DND-41 (cell line): Measurements from ENCODE around the gene WARS2.

Source experiments
- ATAC-seq: fragments of 200-7000 bp; cut with Tn5 transposase; 3 replicates; pipeline ENCODE4 v1.9.1; 2021; ENCODE audit warnings: low read depth; ENCODE audit not compliant: insufficient read depth
- DNase-seq: peaks from one replicate; pipeline ENCODE4 v3.0.0-alpha.2; 2020
- H2AFZ ChIP-seq: 2 replicates; pipeline ENCODE4 v1.6.0; 2012; ENCODE audit warnings: low read depth, low read length
- H3K27ac ChIP-seq: 2 replicates; pipeline ENCODE4 v1.5.1; 2012; ENCODE audit warnings: low read length, inconsistent platforms
- H3K27me3 ChIP-seq: fragments of 200-600 bp; sonication (generic); 2 replicates; pipeline ENCODE4 v1.6.0; 2012; ENCODE audit warnings: low read length, mild to moderate bottlenecking, inconsistent platforms; ENCODE audit not compliant: insufficient read depth, poor library complexity
- H3K36me3 ChIP-seq: 2 replicates; pipeline ENCODE4 v1.5.1; 2012; ENCODE audit warnings: low read length, inconsistent platforms; ENCODE audit not compliant: insufficient read depth
- H3K4me1 ChIP-seq: 2 replicates; pipeline ENCODE4 v1.5.1; 2012; ENCODE audit warnings: mild to moderate bottlenecking, low read length; ENCODE audit not compliant: insufficient read depth
- H3K4me2 ChIP-seq: 2 replicates; pipeline ENCODE4 v1.6.0; 2012; ENCODE audit warnings: mild to moderate bottlenecking, moderate library complexity, low read length, inconsistent platforms; ENCODE audit not compliant: insufficient read depth
- H3K4me3 ChIP-seq, 2 experiments: fragments of 200-600 bp in 1 of 2; shearing (Covaris generic) in 1 of 2; 2 replicates each; pipeline ENCODE4 v1.5.1; 2012 to 2016; ENCODE audit warnings: inconsistent platforms in 2 of 2, low read length in 2 of 2, mild to moderate bottlenecking in 2 of 2, low read depth in 1 of 2, moderate library complexity in 1 of 2
- H3K79me2 ChIP-seq: 2 replicates; pipeline ENCODE4 v1.6.0; 2012; ENCODE audit warnings: low read length, inconsistent platforms; ENCODE audit not compliant: insufficient read depth
- H3K9ac ChIP-seq: 2 replicates; pipeline ENCODE4 v1.6.0; 2012; ENCODE audit warnings: low read depth, mild to moderate bottlenecking, inconsistent platforms, low read length, moderate library complexity
- H3K9me3 ChIP-seq: 2 replicates; pipeline ENCODE4 v1.5.1; 2012; ENCODE audit warnings: low read length, moderate library complexity, mild to moderate bottlenecking, inconsistent platforms; ENCODE audit not compliant: insufficient read depth, severe bottlenecking
- H4K20me1 ChIP-seq: 2 replicates; pipeline ENCODE4 v1.6.0; 2012; ENCODE audit warnings: low read length; ENCODE audit not compliant: insufficient read depth
- EZH2 ChIP-seq: IDR thresholded peaks from 3 replicates; pipeline ENCODE4 v1.6.1; 2012; ENCODE audit warnings: borderline replicate concordance, low read depth, mild to moderate bottlenecking, moderate library complexity, low read length, inconsistent platforms; ENCODE audit not compliant: severe bottlenecking
- TF ChIP-seq, protein P1 (sequence below): IDR thresholded peaks from 2 replicates; pipeline ENCODE4 v1.5.1; 2012; ENCODE audit warnings: borderline replicate concordance, low read length, moderate library complexity, mild to moderate bottlenecking; ENCODE audit not compliant: poor library complexity, severe bottlenecking; ENCODE audit errors: extremely low read depth

Gene WARS2

DNA sequence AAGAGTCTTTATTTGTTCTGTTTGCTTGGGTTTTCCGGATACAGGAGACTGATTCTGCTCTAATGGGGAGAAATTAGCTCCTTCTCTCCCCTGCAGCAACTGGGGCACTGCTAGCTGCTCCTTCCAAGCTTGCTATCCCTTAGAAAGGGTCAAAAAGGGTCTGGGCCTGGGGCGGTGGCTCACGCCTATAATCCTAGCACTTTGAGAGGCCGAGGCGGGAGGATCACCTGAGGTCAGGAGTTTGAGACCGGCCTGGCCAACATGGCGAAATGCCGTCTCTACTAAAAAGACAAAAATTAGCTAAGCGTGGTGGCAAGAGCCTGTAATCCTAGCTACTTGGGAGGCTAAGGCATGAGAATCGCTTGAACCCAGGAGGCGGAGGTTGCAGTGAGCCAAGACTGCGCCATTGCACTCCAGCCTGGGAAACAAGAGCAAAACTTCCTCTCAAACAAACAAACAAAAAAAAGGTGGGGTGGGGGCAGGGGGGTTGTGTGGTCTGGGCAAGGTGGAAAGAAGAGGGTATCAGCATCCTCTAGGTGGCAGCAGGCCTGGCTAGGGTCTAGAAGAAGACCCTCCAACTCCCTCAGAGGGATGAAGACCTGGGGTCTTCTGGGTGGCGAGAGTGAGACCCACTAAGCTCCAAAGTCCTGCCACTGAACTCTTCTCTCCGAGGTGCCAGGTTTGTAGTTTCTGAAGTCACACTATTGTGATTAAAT is 136.9 kb downstream of the WARS2 start:
- Histone ChIP-seq H3K79me2 (no peaks in the 10 kb centered on the region), H3K4me2 (no peak overlapping the region), H3K27me3 (no peaks in the 10 kb centered on the region), H3K4me1 (no peaks in the 10 kb centered on the region), H3K27ac (no peak overlapping the region), H3K9ac (no peak overlapping the region), H3K9me3 (no peaks in the 10 kb centered on the region), H3K4me3 (no peak overlapping the region), H4K20me1 (no peaks in the 10 kb centered on the region), H3K36me3 (no peaks in the 10 kb centered on the region), H2AFZ (no peak overlapping the region)
- no peak for DNase-seq
- TF ChIP-seq, protein P1, sequence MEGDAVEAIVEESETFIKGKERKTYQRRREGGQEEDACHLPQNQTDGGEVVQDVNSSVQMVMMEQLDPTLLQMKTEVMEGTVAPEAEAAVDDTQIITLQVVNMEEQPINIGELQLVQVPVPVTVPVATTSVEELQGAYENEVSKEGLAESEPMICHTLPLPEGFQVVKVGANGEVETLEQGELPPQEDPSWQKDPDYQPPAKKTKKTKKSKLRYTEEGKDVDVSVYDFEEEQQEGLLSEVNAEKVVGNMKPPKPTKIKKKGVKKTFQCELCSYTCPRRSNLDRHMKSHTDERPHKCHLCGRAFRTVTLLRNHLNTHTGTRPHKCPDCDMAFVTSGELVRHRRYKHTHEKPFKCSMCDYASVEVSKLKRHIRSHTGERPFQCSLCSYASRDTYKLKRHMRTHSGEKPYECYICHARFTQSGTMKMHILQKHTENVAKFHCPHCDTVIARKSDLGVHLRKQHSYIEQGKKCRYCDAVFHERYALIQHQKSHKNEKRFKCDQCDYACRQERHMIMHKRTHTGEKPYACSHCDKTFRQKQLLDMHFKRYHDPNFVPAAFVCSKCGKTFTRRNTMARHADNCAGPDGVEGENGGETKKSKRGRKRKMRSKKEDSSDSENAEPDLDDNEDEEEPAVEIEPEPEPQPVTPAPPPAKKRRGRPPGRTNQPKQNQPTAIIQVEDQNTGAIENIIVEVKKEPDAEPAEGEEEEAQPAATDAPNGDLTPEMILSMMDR, result no peak
- TF ChIP-seq EZH2, result no peak
- ATAC-seq, result no peak

DNA sequence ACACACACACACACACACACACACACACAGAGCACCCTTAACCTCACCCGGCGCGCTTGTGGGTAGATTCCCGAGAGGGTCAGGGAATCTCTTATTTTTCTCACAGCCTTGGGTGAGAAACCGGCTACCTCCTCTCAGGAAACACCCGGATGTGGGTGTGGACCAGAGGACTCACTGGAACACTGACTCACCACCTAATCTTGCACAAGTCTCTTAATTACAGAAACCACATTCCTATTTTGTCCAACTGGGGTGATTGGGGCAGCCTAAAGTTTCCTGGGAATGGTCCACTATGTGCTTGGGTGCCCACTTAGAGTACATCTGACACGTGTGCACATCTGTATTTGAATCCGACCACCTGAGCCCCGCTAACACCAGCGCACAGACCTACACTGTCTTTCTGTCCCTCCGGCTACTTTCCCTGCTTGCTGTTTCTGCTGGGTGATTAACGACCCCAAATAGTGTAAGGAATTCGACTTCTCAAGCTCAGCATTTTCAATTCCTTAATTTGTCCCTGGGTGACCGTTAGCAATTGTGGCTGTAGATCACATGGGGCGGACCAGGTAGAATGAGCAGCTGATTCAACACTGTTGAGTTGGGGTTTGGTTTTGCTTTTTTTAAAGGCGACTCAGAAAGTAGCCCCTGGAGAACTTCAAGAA is 138.3 kb downstream of the WARS2 start:
- no peak overlapping the region for H3K4me2 ChIP-seq
- no peaks in the 10 kb centered on the region for H3K4me1 ChIP-seq
- no peaks in the 10 kb centered on the region for H4K20me1 ChIP-seq
- DNase-seq (no peak), ATAC-seq (no peak)
- no peak overlapping the region for H3K27ac ChIP-seq
- no peaks in the 10 kb centered on the region for H3K79me2 ChIP-seq
- H2AFZ ChIP-seq, result no peak overlapping the region
- no peak for TF ChIP-seq EZH2
- TF ChIP-seq, protein P1, result no peak
- no peaks in the 10 kb centered on the region for H3K27me3 ChIP-seq
- H3K36me3 ChIP-seq, result no peaks in the 10 kb centered on the region
- H3K9ac ChIP-seq, result no peak overlapping the region
- no peak overlapping the region for H3K4me3 ChIP-seq
- no peaks in the 10 kb centered on the region for H3K9me3 ChIP-seq

DNA sequence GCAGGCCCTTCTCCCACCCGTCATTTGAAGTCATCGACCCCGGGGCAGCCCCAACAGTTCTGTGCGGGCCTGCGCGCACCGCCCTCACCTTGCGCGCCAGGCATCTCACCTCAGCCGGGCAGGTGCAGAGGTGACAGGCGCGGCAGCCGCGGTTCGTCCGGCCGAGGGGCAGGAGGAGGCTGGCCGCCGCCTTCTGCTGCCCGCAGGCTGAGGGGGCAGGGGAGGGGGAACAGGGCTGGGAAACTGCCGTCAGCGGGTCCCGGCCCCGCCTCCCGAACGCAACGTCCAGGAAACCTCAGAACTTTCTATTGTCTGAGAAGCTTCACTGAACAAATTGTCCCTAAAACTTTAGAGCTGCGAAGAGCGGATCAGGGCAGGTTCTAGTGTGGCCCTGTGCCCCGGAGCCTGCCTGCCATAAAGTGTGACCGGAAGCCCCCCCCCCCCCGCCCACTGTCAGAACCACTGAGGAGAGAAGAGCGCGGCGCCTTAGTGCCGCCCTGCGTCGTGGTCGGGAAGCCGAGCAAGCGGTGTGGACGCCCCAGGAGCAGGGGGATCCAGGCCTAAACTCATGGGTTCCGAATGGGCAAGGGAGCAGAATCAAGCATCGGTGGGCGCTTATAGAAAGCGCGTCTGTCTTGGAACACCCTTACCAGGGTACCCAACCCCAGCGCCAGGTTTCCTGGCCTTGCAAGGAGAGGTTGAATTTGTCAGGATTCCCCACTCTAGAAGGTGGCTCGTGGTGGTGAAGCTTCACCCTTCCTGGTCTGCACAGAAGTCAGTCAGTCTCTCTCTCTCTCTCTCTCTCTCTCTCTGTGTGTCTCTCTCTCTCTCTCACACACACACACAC is 139.0 kb downstream of the WARS2 start:
- no peak overlapping the region for H3K4me3 ChIP-seq
- no peaks in the 10 kb centered on the region for H3K4me1 ChIP-seq
- no peak overlapping the region for H2AFZ ChIP-seq
- no peak overlapping the region for H3K27ac ChIP-seq
- TF ChIP-seq, protein P1, result no peak
- no peak for TF ChIP-seq EZH2
- H3K9ac ChIP-seq, result no peak overlapping the region
- no peak for DNase-seq
- H3K36me3 ChIP-seq, result no peaks in the 10 kb centered on the region
- ATAC-seq, result peak; percentile 24; the same call in 1 of the 3 replicates
- H4K20me1 ChIP-seq, result no peaks in the 10 kb centered on the region
- no peaks in the 10 kb centered on the region for H3K27me3 ChIP-seq
- no peaks in the 10 kb centered on the region for H3K9me3 ChIP-seq
- no peaks in the 10 kb centered on the region for H3K79me2 ChIP-seq
- H3K4me2 ChIP-seq, result no peak overlapping the region
